ENCODE results near the gene SLC35F5. TPM values are rescaled to one million over a fixed set of nuclear protein-coding genes. Genes with fewer than 3 reads are reported as not detected.
A peak's percentile ranks its signal among the peaks of the same experiment; 100 is the strongest.

Gene SLC35F5
- total RNA-seq, result 29.0 TPM
- polyA plus RNA-seq, result 32.4 TPM
- long read RNA-seq, donor 1, result 0 reads
- long read RNA-seq, donor 2, full-length matches to known transcripts, result 1 of 1 reads
- long read RNA-seq, donor 2, partial matches to known transcripts, result 0 of 1 reads
- long read RNA-seq, donor 2, other reads (novel, unspliced or antisense), result 0 of 1 reads
- long read RNA-seq, donor 3, full-length matches to known transcripts, result 4 of 4 reads
- long read RNA-seq, donor 3, partial matches to known transcripts, result 0 of 4 reads
- long read RNA-seq, donor 3, other reads (novel, unspliced or antisense), result 0 of 4 reads
- long read RNA-seq, donor 4, full-length matches to known transcripts, result 1 of 1 reads
- long read RNA-seq, donor 4, partial matches to known transcripts, result 0 of 1 reads
- long read RNA-seq, donor 4, other reads (novel, unspliced or antisense), result 0 of 1 reads
- long read RNA-seq, donor 5, full-length matches to known transcripts, result 6 of 6 reads
- long read RNA-seq, donor 5, partial matches to known transcripts, result 0 of 6 reads
- long read RNA-seq, donor 5, other reads (novel, unspliced or antisense), result 0 of 6 reads
- long read RNA-seq, donor 6, partial matches to known transcripts, result 0 of 3 reads
- long read RNA-seq, donor 6, other reads (novel, unspliced or antisense), result 0 of 3 reads
- long read RNA-seq, donor 7, full-length matches to known transcripts, result 2 of 2 reads
- long read RNA-seq, donor 7, partial matches to known transcripts, result 0 of 2 reads
- long read RNA-seq, donor 7, other reads (novel, unspliced or antisense), result 0 of 2 reads
- long read RNA-seq, donor 8, full-length matches to known transcripts, result 1 of 1 reads
- long read RNA-seq, donor 8, partial matches to known transcripts, result 0 of 1 reads
- long read RNA-seq, donor 8, other reads (novel, unspliced or antisense), result 0 of 1 reads
- long read RNA-seq, donor 9, full-length matches to known transcripts, result 2 of 2 reads
- long read RNA-seq, donor 9, partial matches to known transcripts, result 0 of 2 reads
- long read RNA-seq, donor 9, other reads (novel, unspliced or antisense), result 0 of 2 reads
- long read RNA-seq, donor 10, result 0 reads

- under 1% methylated on average over 76 of the region's 76 CpGs for WGBS
- no peaks in the 10 kb centered on the region for H3K27me3 ChIP-seq (ENCODE audit: control insufficient read depth in 2 of 2, insufficient read depth in 1 of 2, low read length in 1 of 2)
- peak within 1 kb of the TSS; percentile 97 to 99 for H3K27ac ChIP-seq (ENCODE audit: low read depth in 1 of 2, low read length in 1 of 2)
- peaks cover 0 to under 1% of the 10 kb centered on the region in 2 donors for H3K36me3 ChIP-seq (ENCODE audit: control insufficient read depth in 2 of 2, insufficient read depth in 2 of 2, low read length in 1 of 2)
- peak within 1 kb of the TSS; percentile 81 to 90 for H3K4me3 ChIP-seq (ENCODE audit: low read length in 2 of 2)
- peaks cover 4 to 9% of the 10 kb centered on the region in 2 donors for H3K4me1 ChIP-seq (ENCODE audit: control insufficient read depth in 2 of 2, insufficient read depth in 2 of 2, low read length in 2 of 2)
- peak; percentile 69 to 94 (median 84) for DNase-seq (ENCODE audit: low read depth in 6 of 9, low spot score in 9 of 9)
- no peaks in the 10 kb centered on the region for H3K9me3 ChIP-seq (ENCODE audit: control insufficient read depth in 2 of 2, insufficient read depth in 1 of 2, low read length in 1 of 2)
Observed at GRCh38 chr2:113756355-113757137, at the start of gene SLC35F5. SLC35F5 (minus strand) TSS chr2:113756642; CDS start chr2:113756409, 233 bp downstream.

GRCh38 chr2:113799375-113799774 is 42.9 kb upstream of the SLC35F5 start:
- Histone ChIP-seq H3K27ac (ENCODE audit: low read depth in 1 of 2, low read length in 1 of 2) (no peak overlapping the region), H3K4me3 (ENCODE audit: low read length in 2 of 2) (no peak overlapping the region), H3K27me3 (ENCODE audit: control insufficient read depth in 2 of 2, insufficient read depth in 1 of 2, low read length in 1 of 2) (no peaks in the 10 kb centered on the region), H3K4me1 (ENCODE audit: control insufficient read depth in 2 of 2, insufficient read depth in 2 of 2, low read length in 2 of 2) (no peaks in the 10 kb centered on the region), H3K9me3 (ENCODE audit: control insufficient read depth in 2 of 2, insufficient read depth in 1 of 2, low read length in 1 of 2) (no peaks in the 10 kb centered on the region), H3K36me3 (ENCODE audit: control insufficient read depth in 2 of 2, insufficient read depth in 2 of 2, low read length in 1 of 2) (no peaks in the 10 kb centered on the region)
- DNase-seq (ENCODE audit: low read depth in 6 of 9, low spot score in 9 of 9), result peak in 1 of 9 donors; percentile 9
- 81% methylated on average over 4 of the region's 4 CpGs for WGBS

- Histone ChIP-seq H3K27ac (ENCODE audit: low read depth in 1 of 2, low read length in 1 of 2) (no peak overlapping the region), H3K4me1 (ENCODE audit: control insufficient read depth in 2 of 2, insufficient read depth in 2 of 2, low read length in 2 of 2) (no peaks in the 10 kb centered on the region), H3K27me3 (ENCODE audit: control insufficient read depth in 2 of 2, insufficient read depth in 1 of 2, low read length in 1 of 2) (no peaks in the 10 kb centered on the region), H3K9me3 (ENCODE audit: control insufficient read depth in 2 of 2, insufficient read depth in 1 of 2, low read length in 1 of 2) (no peaks in the 10 kb centered on the region), H3K36me3 (ENCODE audit: control insufficient read depth in 2 of 2, insufficient read depth in 2 of 2, low read length in 1 of 2) (no peaks in the 10 kb centered on the region), H3K4me3 (ENCODE audit: low read length in 2 of 2) (no peak overlapping the region)
- 86% methylated on average over 2 of the region's 2 CpGs for WGBS
- DNase-seq (ENCODE audit: low read depth in 6 of 9, low spot score in 9 of 9), result no peak
Observed at GRCh38 chr2:113797237-113797636, 40.8 kb upstream of the SLC35F5 start.

- H3K36me3 ChIP-seq (ENCODE audit: control insufficient read depth in 2 of 2, insufficient read depth in 2 of 2, low read length in 1 of 2), result no peaks in the 10 kb centered on the region
- 95% methylated on average over 6 of the region's 6 CpGs for WGBS
- DNase-seq (ENCODE audit: low read depth in 6 of 9, low spot score in 9 of 9), result no peak
Observed at GRCh38 chr2:113796592-113797175, 40.2 kb upstream of the SLC35F5 start.

GRCh38 chr2:113795405-113795920 is 39.0 kb upstream of the SLC35F5 start:
- Histone ChIP-seq H3K27me3 (ENCODE audit: control insufficient read depth in 2 of 2, insufficient read depth in 1 of 2, low read length in 1 of 2) (no peaks in the 10 kb centered on the region), H3K36me3 (ENCODE audit: control insufficient read depth in 2 of 2, insufficient read depth in 2 of 2, low read length in 1 of 2) (no peaks in the 10 kb centered on the region), H3K4me1 (ENCODE audit: control insufficient read depth in 2 of 2, insufficient read depth in 2 of 2, low read length in 2 of 2) (no peaks in the 10 kb centered on the region), H3K27ac (ENCODE audit: low read depth in 1 of 2, low read length in 1 of 2) (no peak overlapping the region), H3K9me3 (ENCODE audit: control insufficient read depth in 2 of 2, insufficient read depth in 1 of 2, low read length in 1 of 2) (no peaks in the 10 kb centered on the region), H3K4me3 (ENCODE audit: low read length in 2 of 2) (no peak overlapping the region)
- WGBS, result 93% methylated on average over 3 of the region's 3 CpGs
- DNase-seq (ENCODE audit: low read depth in 6 of 9, low spot score in 9 of 9), result no peak

More at GRCh38 chr2:113796592-113797175, 40.2 kb upstream of the SLC35F5 start:
- H3K4me1 ChIP-seq (ENCODE audit: control insufficient read depth in 2 of 2, insufficient read depth in 2 of 2, low read length in 2 of 2), result no peaks in the 10 kb centered on the region
- no peaks in the 10 kb centered on the region for H3K9me3 ChIP-seq (ENCODE audit: control insufficient read depth in 2 of 2, insufficient read depth in 1 of 2, low read length in 1 of 2)
- no peak overlapping the region for H3K27ac ChIP-seq (ENCODE audit: low read depth in 1 of 2, low read length in 1 of 2)
- H3K4me3 ChIP-seq (ENCODE audit: low read length in 2 of 2), result no peak overlapping the region
- H3K27me3 ChIP-seq (ENCODE audit: control insufficient read depth in 2 of 2, insufficient read depth in 1 of 2, low read length in 1 of 2), result no peaks in the 10 kb centered on the region

GRCh38 chr2:113791697-113792590 is 35.5 kb upstream of the SLC35F5 start:
- 74% methylated on average over 5 of the region's 5 CpGs for WGBS
- no peaks in the 10 kb centered on the region for H3K27me3 ChIP-seq (ENCODE audit: control insufficient read depth in 2 of 2, insufficient read depth in 1 of 2, low read length in 1 of 2)
- no peaks in the 10 kb centered on the region for H3K9me3 ChIP-seq (ENCODE audit: control insufficient read depth in 2 of 2, insufficient read depth in 1 of 2, low read length in 1 of 2)
- no peaks in the 10 kb centered on the region for H3K36me3 ChIP-seq (ENCODE audit: control insufficient read depth in 2 of 2, insufficient read depth in 2 of 2, low read length in 1 of 2)
- H3K4me1 ChIP-seq (ENCODE audit: control insufficient read depth in 2 of 2, insufficient read depth in 2 of 2, low read length in 2 of 2), result no peaks in the 10 kb centered on the region
- DNase-seq (ENCODE audit: low read depth in 6 of 9, low spot score in 9 of 9), result peak in 1 of 9 donors; percentile 9
- no peak overlapping the region for H3K27ac ChIP-seq (ENCODE audit: low read depth in 1 of 2, low read length in 1 of 2)
- no peak overlapping the region for H3K4me3 ChIP-seq (ENCODE audit: low read length in 2 of 2)

- no peaks in the 10 kb centered on the region for H3K4me1 ChIP-seq (ENCODE audit: control insufficient read depth in 2 of 2, insufficient read depth in 2 of 2, low read length in 2 of 2)
- H3K4me3 ChIP-seq (ENCODE audit: low read length in 2 of 2), result no peak overlapping the region
- no peaks in the 10 kb centered on the region for H3K27me3 ChIP-seq (ENCODE audit: control insufficient read depth in 2 of 2, insufficient read depth in 1 of 2, low read length in 1 of 2)
- H3K27ac ChIP-seq (ENCODE audit: low read depth in 1 of 2, low read length in 1 of 2), result no peak overlapping the region
- WGBS, result 81% methylated on average over 8 of the region's 8 CpGs
- H3K9me3 ChIP-seq (ENCODE audit: control insufficient read depth in 2 of 2, insufficient read depth in 1 of 2, low read length in 1 of 2), result no peaks in the 10 kb centered on the region
- no peak for DNase-seq (ENCODE audit: low read depth in 6 of 9, low spot score in 9 of 9)
- no peaks in the 10 kb centered on the region for H3K36me3 ChIP-seq (ENCODE audit: control insufficient read depth in 2 of 2, insufficient read depth in 2 of 2, low read length in 1 of 2)
Observed at GRCh38 chr2:113784823-113785744, 28.6 kb upstream of the SLC35F5 start.
